D721Med (cell line): Measurements from ENCODE around the gene JPT2.

Experiments used
- DNase-seq: peaks from one replicate; pipeline ENCODE4 v3.0.0; 2011; ENCODE audit warnings: low spot score; ENCODE audit not compliant: insufficient read length
- FAIRE-seq: peaks from 2 replicates; lab custom pipeline; 2011; peaks lifted over from hg19 to GRCh38; lab: Jason Lieb, UNC
- TF ChIP-seq, protein P1 (sequence below): IDR thresholded peaks from 2 replicates; pipeline ENCODE4 v1.5.1; 2012; ENCODE audit warnings: mild to moderate bottlenecking, control low read depth; ENCODE audit not compliant: insufficient read depth; ENCODE audit errors: missing control alignments

JPT2 gene

DNA sequence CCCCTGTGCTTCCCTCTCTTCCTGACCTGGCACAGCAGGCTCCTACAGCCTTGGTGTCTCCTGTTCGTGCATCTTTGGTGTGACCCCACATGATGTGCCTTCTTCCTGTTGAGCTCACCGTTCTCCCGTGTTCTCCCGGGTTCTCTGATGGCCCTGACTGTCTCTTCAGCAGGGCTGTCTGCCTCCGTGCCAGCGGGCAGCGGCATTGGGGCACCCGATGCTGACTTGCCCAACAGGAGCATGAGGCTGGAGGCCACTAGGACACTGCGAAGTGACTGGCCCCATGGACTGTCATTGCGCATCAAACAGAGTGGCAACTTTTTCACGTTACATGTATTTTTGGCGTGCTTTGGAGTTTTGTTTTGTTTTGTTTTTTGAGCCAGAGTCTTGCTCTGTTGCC lies 43.5 kb upstream of the JPT2 start:
- no peak for FAIRE-seq
- DNase-seq = no peak
- TF ChIP-seq, protein P1, sequence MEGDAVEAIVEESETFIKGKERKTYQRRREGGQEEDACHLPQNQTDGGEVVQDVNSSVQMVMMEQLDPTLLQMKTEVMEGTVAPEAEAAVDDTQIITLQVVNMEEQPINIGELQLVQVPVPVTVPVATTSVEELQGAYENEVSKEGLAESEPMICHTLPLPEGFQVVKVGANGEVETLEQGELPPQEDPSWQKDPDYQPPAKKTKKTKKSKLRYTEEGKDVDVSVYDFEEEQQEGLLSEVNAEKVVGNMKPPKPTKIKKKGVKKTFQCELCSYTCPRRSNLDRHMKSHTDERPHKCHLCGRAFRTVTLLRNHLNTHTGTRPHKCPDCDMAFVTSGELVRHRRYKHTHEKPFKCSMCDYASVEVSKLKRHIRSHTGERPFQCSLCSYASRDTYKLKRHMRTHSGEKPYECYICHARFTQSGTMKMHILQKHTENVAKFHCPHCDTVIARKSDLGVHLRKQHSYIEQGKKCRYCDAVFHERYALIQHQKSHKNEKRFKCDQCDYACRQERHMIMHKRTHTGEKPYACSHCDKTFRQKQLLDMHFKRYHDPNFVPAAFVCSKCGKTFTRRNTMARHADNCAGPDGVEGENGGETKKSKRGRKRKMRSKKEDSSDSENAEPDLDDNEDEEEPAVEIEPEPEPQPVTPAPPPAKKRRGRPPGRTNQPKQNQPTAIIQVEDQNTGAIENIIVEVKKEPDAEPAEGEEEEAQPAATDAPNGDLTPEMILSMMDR = no peak

DNA sequence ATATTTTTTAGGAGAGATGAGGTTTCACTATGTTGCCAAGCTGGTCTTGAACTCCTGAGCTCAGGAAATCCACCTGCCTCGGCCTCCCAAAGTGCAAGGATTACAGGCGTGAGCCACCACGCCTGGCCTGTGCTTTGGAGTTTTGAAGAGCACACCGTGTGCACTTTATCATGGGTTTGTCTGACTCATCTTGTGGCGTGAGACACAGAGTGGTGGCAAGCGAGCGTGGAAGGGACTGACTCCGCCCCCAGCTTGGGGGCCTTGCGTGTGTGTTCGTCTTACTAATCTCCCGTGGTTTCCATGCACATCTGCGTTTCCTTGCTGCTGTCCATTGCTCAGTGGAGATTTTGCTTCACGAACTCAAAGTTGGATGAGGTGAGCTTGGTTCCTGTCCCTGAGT lies 43.0 kb upstream of the JPT2 start:
- no peak for DNase-seq

DNA sequence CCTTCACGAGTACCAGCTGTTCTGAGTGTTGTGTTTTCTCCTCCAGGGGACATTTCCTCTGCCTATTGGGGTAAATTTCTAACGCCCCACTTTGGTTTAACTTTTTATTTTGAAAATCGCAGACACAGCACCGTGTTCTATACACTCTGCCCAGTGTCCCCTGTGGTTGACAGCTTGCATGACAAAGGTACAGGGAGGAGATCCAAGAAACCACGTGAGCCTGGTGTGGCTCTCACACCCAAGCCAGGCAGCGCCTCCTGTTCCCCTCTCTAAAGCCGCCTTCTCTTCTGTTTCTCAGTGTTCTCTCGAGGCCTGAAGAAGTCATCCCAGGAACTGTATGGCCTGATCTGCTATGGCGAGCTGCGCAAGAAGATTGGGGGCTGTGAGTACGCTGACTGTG lies 40.6 kb upstream of the JPT2 start:
- TF ChIP-seq, protein P1 = no peak
- FAIRE-seq = no peak
- no peak for DNase-seq

More for the DNA sequence above, 43.0 kb upstream of the JPT2 start:
- FAIRE-seq = no peak
- TF ChIP-seq, protein P1 = no peak

DNA sequence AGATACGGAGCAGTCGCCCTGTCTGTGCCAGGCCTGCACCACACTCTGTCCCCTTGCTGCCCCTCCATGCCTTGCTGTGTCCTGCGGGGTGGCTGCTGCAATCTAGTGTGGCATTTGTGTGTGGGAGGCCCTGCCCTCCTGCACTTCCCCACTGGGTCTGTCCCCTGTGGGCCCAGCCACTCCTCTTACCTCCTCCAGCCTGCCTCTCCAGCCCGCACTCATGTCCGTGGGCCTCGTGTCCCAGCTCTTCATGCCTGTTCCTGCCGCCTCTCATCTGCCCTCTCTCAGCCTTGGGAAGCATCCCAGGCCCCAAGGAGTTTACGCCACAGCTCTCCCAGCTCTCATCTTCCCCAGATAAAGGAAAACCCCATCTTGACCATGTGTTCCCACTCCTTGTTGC lies 39.3 kb upstream of the JPT2 start:
- no peak for DNase-seq
- TF ChIP-seq, protein P1 = no peak
- no peak for FAIRE-seq

- TF ChIP-seq, protein P1 = no peak
- DNase-seq = no peak
- no peak for FAIRE-seq
Measured at GRCh38 chr16:1639282-1639681, 38.8 kb upstream of the JPT2 start.

GRCh38 chr16:1639860-1640259 lies 38.2 kb upstream of the JPT2 start:
- TF ChIP-seq, protein P1 = no peak
- no peak for FAIRE-seq
- no peak for DNase-seq

GRCh38 chr16:1640261-1640941 lies 37.7 kb upstream of the JPT2 start:
- TF ChIP-seq, protein P1 = no peak
- no peak for DNase-seq
- no peak for FAIRE-seq
